ENCODE results near the gene WHAMM.
"Not testable (repeated sequence)": the region's sequence is repeated elsewhere in the genome, so short reads cannot be mapped to it uniquely, and the experiment has no call there.

WHAMM gene, protein sequence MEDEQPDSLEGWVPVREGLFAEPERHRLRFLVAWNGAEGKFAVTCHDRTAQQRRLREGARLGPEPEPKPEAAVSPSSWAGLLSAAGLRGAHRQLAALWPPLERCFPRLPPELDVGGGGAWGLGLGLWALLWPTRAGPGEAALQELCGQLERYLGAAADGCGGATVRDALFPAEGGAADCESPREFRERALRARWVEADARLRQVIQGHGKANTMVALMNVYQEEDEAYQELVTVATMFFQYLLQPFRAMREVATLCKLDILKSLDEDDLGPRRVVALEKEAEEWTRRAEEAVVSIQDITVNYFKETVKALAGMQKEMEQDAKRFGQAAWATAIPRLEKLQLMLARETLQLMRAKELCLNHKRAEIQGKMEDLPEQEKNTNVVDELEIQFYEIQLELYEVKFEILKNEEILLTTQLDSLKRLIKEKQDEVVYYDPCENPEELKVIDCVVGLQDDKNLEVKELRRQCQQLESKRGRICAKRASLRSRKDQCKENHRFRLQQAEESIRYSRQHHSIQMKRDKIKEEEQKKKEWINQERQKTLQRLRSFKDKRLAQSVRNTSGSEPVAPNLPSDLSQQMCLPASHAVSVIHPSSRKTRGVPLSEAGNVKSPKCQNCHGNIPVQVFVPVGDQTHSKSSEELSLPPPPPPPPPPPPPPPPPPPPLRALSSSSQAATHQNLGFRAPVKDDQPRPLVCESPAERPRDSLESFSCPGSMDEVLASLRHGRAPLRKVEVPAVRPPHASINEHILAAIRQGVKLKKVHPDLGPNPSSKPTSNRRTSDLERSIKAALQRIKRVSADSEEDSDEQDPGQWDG

DNA sequence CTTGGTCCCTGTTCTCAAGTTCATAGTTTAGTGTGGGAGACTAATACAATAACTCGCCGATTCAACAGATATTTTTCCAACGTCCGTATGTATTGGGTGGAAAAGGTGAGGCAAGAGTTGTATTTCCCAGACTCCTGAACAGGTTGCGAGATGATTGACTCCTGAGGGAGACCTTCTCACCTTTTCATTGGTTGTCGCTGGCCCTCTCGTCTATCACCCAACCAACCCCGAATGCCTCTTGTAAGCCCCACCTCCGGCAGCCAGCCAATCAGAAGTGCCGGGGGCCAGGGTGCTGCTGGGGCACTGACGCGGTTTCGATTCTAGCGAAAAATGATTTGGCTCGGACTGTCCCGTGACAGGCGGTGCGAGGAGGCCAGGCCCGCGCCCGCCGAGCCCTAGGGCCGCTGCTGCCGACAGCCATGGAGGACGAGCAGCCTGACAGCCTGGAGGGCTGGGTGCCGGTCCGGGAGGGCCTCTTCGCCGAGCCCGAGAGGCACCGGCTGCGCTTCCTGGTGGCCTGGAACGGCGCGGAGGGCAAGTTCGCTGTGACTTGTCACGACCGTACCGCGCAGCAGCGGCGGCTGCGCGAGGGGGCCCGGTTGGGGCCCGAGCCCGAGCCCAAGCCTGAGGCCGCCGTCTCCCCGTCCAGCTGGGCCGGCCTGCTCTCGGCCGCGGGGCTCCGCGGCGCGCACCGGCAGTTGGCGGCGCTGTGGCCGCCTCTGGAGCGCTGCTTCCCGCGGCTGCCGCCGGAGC is at the start of gene WHAMM:
Gene WHAMM (plus strand): TSS at position 321 of the 753 bp plus-strand sequence. CDS start 99 bp downstream, at position 420.
- peak; percentile 85 to 91 (median 90) for DNase-seq (ENCODE audit: low read depth in 3 of 3)

DNA sequence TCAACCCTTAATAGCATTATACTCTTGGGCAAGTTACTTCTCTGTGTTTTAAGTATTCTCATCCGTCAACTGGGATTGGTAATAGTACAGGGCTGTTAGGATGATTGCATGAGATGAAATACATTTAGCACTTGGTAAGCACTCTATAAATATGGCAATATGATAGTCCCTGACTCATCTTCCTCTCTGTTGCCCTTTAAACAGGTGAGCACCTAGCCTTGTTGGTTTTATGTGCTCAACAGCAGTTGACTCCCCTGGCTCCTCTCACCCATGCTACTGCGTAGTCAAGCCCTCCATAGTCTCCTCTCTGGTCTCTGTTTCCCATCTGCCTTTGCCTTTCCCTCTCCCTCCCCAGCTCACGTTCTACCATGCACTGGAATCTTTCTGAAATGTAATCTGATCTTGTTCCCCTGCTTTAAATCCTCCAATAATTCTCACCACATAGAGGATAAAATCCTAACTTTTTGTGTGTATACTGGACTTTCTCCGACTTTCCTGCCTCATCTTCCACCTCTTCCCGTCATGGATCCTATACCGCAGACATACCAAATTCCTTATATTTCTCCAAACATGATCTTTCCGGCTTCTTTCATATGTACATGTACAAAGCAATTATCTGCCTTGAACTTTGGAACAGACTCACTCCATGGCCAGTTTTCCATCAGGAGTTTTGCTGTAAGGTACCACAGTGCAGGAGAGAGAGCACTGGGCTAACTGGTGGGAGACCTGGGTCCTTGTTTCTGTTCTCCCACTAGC is 45.9 kb upstream of the WHAMM start:
- DNase-seq (ENCODE audit: low read depth in 3 of 3), result no peak

DNA sequence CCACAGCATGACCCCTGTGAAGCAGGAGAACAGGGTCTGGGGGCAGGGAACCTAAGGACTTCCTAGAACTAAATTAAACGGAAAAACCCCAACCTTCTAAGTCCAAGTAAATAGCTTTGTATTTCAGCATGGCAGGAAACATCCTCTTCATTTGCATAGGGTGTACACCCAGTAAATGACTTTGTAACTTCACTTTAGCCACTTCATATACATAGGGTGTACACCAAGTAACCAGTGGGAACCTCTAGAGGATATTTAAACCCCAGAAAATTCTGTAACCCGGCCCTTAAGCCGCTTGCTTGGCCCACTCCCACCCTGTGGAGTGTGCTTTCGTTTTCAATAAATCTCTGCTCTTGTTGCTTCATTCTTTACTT is 45.3 kb upstream of the WHAMM start:
- DNase-seq (ENCODE audit: low read depth in 3 of 3), result no peak

DNA sequence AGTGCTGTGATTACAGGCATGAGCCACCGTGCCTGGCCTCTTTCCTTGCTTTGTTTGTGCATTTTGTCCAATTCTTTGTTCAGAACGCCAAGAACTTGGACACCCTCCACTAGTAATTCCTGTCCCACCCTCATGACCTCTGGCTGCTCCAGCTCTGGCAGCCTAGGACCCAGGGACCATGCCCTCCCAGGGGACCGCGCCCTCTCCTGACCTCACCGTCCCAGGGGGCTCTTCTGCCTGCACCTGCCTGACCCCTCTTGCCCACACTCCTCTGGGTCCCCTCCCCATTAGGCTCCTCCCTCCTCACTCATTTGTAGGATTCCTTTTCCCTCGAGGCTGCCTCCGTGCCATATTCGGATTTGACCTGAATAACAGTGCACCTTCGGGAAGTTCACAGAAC is 44.7 kb upstream of the WHAMM start:
- no peak for DNase-seq (ENCODE audit: low read depth in 3 of 3)

DNA sequence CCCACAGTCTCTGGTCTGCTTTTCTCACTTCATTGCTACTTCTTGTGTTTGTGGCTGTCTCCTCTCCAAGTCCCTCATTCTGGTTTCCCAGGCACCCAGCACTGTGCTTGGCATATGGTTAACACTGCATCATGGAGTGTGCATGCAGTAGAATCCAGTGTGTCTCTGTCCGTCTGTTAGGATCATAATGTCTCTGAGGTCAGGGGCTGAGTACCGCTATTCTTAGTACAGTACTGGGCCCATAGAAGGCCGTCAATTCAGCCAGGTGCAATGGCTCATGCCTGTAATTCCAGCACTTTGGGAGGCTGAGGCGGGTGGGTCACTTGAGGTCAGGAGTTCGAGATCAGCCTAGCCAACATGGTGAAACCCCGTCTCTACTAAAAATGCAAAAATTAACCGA is 43.2 kb upstream of the WHAMM start:
- DNase-seq (ENCODE audit: low read depth in 3 of 3), result not testable (repeated sequence)

DNA sequence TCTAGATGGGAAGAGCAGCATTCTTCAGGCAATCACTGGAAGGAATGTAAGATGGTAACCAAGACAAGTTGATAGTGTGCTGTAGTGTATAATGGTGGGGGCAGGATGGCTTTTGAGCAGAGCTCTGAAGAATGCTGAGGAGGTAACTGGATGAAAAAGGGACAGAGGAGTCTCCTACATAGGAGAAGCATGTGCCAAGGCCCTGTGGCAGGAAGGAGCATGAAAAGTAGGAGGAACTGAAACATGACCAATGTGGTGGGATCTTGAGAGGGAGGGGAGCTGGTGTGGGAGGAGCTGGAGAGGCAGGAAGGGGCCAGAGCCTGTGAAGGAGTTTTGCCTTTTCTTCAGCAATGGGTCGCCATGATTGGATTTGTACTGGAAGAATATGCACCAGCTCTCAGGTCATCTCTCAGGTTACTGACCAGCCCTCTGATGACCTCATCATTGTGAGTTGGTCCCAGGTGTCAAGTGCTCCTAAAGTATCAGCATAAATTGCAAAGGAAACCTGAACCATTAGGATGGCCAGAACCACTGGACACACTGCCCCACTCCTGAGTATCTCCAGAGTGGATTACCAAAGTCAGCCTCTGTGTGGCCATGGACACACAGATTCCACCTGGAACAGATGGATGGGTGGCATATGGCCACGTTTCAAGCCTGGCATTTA is 42.1 kb upstream of the WHAMM start:
- DNase-seq (ENCODE audit: low read depth in 3 of 3), result no peak

DNA sequence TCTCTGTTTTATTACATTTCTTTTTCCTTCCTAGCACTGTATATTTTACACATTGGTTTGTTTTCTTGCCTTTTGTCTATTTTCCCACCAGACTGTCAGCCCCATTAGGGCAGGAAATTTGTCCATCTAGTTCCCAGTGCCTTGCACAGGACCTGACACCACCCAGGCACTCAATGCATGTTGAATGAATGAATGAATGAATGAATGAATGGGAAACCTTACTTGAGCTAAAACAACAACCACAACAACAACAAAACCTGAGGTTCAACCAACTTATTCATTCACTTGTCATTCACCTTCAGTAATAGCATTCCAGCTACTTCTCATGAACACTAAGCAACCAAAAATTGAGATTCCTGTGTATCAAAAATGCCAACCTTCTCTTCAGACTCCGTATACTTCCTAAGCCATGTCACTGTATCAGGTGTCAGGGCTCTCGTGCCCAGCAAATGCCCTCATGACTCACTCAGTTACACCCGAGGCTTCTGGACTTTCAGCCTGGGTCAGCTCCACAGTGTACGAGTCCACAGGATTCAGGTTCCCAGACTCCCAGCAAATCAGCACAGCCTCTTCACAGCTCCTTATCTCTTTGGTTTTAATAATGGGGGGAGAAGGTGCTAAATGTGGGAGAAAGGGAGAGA is 40.9 kb upstream of the WHAMM start:
- DNase-seq (ENCODE audit: low read depth in 3 of 3), result no peak

DNA sequence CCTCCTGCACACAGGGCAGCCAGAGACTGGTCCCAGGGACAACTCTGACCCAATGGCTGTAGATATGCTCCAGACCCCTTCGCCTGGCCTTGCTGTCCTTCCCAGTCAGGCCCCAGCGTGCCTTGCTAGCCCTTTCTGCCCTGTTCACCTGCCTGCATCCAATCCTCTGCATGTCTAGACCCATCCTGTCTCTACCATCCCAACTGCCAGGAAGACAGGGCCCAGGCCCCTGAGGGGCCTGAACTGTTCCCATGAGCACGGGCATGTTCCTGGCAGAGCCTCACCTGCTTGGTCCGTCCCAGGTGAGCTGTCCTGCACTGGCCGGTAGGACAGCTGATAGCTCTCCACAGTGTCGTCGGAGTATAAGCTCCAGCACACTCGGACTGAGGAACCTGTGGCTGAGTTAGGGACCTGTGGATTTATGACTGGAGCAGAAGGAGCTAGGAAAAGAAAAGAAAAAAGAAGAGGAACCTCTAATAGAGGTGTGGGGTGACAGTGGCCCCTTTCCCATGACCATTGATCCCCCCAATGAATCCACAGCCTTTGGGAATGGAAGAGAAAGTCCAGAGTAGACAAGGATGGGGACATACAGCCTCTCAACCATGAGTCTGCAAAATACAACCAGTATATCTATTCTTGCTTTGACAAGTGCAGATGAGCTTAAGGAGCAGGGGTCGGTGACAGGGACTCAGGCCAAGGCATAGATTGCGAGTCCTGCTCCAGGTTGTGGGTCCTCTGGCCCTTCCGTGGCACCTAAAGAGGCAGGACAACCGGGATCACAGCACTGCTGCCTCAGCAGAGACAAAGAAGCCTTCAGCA is 37.4 kb upstream of the WHAMM start:
- DNase-seq (ENCODE audit: low read depth in 3 of 3), result no peak

DNA sequence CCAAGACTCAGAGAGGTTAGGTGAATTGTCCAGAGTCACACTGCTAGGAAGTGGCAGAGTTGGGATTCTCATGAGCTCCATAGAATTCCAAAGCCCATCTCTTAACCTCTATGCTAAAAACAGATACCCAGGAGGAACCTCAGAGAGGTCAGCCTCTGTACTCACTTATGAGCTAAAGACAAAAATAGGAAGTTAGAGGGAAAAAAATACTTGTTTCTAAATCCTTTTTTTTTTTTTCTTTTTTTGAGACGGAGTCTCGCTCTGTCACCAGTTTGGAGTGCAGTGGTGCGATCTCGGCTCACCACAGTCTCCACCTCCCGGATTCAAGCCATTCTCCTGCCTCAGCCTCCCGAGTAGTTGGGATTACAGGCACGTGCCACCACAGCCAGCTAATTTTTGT is 34.9 kb upstream of the WHAMM start:
- no peak for DNase-seq (ENCODE audit: low read depth in 3 of 3)

DNA sequence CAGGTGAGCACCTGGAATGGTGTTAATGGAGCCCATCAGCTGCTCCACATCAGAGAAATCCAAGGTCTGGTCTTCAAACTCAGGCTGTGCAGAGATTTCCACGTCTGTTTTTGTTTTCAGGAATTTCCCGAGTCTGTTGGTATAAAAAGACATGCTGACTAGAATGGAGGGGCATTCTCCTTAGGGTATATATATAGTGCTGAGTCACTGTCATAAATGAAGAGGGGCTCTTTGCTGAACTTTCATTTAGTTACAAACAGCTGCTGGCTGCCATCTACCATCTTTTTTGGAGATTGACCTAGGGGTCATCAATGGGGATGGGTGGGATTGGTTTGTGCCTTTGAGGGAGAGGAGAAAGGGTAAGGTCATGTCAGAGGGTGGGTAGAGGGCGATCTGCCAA is 30.7 kb upstream of the WHAMM start:
- DNase-seq (ENCODE audit: low read depth in 3 of 3), result no peak

DNA sequence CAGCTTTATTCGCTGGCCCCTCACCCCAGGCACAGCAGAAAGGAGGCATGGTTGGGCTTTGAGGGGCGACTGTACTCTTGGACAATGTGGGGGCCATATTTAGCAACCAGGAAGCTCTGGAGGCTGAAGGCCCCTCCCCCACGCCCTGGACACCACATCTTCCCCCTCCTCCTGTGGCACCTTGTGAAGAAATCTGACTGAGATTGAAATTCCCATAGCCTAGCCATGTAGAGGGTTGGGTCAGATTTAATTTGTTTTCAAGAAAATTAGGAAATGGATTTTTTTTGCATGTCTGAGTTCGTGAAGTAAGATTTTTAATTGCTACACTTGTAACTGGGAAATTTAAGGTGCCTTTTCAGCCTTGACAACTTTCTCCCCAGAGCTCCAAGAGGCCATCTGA is 28.1 kb upstream of the WHAMM start:
- DNase-seq (ENCODE audit: low read depth in 3 of 3), result no peak

DNA sequence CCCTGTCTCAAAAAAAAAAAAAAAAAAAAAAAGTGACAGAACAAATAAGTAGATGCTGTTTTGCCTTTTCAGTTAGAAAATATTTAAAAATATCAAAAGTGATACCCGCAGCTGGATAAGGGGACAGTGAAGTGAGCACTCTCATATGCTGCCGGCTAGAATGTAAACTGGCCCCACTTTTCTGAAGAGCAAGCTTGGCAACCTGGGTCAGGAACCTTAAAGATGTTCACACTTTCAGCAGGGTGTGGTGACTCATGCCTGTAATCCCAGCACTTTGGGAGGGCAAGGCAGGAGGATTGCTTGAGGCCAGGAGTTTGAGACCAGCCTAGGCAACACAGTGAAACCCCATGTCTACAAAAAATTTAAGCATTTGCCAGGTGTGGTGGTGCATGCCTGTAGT is 20.9 kb upstream of the WHAMM start:
- DNase-seq (ENCODE audit: low read depth in 3 of 3), result no peak

DNA sequence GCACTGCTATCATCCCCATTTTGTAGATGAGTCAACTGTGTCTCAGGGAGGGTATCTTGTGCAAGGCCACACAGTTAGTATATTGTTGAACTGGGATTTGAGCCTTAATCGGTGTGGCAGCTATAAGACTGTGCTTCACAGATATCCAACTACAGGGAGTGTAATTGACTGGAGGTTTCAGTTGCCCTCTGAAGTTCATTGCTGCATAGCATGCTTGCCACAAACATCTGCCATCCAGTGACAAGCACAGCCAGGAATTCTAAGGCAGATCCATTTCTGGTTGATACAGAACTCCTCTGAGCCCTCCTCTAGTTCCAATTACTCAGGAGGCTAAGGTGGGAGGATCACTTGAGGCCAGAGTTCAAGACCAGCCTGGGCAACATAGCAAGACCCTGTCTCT is 19.9 kb upstream of the WHAMM start:
- DNase-seq (ENCODE audit: low read depth in 3 of 3), result no peak

DNA sequence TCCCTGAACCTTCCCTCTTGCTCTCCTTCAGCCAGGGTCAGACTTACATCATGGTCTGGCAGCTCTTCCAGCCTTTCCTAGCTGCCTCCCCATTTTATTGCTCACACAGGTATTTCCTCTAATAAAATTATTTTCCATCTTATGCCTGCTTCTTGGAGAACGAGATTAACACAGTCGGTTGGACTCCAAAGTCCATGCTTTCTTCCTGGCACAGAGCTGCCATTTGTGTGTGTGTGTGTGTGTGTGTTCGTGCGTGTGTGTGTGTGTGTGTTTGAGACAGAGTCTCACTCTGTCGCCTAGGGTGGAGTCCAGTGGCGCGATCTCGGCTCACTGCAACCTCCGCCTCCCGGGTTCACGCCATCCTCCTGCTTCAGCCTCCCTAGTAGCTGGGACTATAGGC is 19.1 kb upstream of the WHAMM start:
- DNase-seq (ENCODE audit: low read depth in 3 of 3), result no peak

DNA sequence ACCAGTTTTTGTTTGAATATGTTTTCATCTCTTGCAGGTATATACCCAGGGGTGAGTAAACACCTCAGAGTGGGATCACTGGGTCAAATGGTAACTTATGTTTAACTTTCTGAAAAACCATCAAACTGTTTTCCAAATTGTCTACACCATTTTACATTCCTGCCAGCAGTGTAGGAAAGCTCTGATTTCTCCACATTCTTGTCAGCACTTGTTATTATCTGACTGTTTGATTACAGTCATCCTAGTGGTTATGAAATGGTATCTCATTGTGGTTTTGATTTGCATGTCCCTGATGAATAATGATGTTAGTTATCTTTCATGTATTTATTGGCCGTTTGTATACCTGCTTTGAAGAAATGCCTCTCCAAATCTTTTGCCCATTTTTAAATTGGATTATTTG is 17.4 kb upstream of the WHAMM start:
- DNase-seq (ENCODE audit: low read depth in 3 of 3), result no peak

DNA sequence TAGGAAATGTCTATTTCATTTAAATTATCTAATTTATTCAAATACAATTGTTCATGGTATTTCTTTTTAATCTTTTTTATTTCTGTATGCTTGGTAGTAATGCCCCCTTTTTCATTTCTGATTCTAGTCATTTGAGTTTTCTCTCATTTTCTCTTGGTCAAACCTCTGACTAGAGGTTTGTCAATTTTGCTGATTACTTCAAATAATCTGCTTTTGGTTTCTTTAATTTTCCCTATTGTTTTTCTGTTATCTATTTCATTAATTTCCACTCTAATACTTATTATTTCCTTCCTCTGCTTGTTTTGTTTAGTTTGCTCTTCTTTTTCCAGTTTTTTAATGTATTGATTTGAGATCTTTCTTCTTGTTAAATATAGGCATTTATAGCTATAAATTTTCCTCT is 15.7 kb upstream of the WHAMM start:
- DNase-seq (ENCODE audit: low read depth in 3 of 3), result no peak

DNA sequence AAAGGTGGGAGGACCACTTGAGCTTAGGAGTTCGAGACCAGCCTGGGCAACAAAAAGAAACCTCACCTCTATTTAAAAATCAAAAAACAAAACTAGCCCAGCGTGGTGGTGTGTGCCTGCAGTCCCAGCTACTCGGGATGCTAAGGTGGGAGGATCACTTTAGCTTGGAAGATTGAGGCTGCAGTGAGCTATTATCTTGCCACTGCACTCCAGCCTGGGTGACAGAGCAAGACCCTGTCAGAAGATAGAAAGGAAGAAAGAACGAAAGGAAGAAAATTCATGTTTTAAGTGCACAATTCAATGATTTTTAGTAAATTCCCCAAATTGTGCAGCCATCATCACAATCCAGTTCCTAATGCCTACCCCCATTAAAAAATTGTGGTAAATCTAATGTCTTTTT is 11.3 kb upstream of the WHAMM start:
- DNase-seq (ENCODE audit: low read depth in 3 of 3), result no peak

DNA sequence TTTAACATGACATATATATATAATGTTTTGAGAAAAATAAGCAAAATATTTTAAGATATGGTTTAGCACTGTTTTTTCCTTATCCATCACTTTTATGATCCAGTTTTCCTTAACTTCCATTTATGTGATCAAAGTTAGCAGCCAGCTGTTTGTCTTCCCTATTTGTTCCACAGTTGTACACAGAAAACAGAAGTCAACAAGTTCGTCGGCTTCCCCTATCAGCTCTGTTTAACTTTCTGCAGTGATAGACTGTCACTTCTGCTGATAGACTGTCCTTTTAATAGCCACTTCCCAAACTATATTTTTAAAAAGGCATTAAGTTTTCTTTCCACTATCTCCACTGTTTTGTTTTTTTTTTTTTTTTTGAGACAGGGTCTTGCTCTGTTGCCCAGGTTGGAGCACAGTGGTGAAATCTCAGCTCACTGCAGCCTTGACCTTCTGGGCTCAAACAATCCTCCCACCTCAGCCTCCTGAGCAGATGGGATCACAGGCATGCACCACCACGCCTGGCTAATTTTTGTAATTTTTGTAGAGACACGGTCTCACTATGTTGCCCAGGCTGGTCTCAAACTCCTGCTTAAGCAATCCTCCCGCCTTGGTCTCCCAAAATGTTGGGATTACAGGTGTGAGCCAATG is 10.8 kb upstream of the WHAMM start:
- no peak for DNase-seq (ENCODE audit: low read depth in 3 of 3)

DNA sequence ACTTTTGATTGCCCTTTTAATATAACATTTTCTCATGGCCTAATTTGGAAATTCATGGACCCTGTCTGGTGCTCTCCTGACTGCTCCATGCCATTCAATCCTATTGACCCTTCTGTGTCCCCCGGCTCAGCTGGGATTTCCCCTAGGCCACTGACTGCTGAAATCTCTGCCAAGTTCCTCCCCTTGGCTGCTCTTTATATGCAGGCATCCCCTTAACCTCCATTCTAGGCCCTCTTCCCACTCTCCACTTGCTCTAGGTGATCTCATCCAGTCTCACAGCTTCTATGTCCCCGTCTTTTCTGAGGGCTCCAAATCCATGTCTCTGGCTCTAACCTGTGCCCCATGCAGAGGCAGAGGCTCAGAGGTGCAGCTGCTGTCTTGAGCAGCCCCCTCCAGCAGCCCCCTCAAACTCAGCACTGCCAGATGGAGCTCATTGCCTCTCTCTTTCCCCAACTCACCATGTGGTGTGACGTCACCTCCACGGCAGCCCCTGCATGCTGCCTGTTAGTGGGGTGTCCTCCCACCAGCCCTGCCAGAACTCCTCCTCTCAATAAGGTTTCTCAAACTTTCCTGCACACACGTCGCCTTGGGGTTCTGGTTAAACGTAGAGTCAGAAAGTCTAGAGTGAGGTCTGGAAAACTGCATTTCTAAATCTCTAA is 10.1 kb upstream of the WHAMM start:
- DNase-seq (ENCODE audit: low read depth in 3 of 3), result no peak
